Spleen (tissue), 7 donors: ENCODE results near the gene TRHDE.

Experiments used
- POLR2A ChIP-seq, 3 donors: fragments of 450-650 bp; IDR thresholded peaks; one replicate each; pipeline ENCODE4 v1.5.1; 2017; ENCODE audit warnings: antibody characterized with exemption in 3 of 3, mild to moderate bottlenecking in 1 of 3
- POLR2AphosphoS5 ChIP-seq, 3 donors: sonication (generic); formaldehyde crosslinking; IDR thresholded peaks; one replicate each; pipeline ENCODE4 v1.5.1; 2017; ENCODE audit warnings: antibody characterized with exemption in 3 of 3
- TF ChIP-seq, protein P1 (sequence below), 11 experiments: fragments of 200-600 bp in 7 of 11; fragments of 450-650 bp in 4 of 11; sonication (generic) in 4 of 11; IDR thresholded peaks in 8 of 11; conservative IDR thresholded peaks in 3 of 11; 1 replicate in 7 of 11; 2 replicates in 4 of 11; pipeline versions ENCODE4 v1.4.0 to v1.8.0; 2016 to 2021; ENCODE audit warnings: antibody characterized with exemption in 11 of 11, inconsistent platforms in 4 of 11, mild to moderate bottlenecking in 1 of 11
- donor health status: DM: no; HTN: no; CAD: no; lungs with moderate emphysema.
- donor health status: DM: no; HTN: no; CAD: no.
- donor health status: DM: no; HTN: no; CAD: no.

DNA sequence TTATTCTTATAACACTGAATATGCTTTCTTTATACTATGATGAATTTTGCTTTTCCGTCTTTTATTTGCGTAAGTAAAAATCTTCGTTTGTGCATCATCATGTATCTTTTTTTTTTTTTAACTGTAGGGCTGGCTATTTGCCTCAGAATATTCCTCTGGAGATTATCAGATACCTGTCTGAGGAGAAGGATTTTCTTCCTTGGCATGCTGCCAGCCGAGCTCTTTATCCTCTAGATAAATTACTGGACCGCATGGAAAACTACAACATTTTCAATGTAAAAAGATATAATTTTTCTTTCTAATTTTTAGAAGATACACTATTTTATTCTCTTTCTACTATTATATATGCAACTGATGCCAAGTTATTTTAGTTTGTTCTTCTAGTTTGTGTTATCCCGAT, 346.6 kb downstream of the TRHDE start:
- TF ChIP-seq, protein P1, sequence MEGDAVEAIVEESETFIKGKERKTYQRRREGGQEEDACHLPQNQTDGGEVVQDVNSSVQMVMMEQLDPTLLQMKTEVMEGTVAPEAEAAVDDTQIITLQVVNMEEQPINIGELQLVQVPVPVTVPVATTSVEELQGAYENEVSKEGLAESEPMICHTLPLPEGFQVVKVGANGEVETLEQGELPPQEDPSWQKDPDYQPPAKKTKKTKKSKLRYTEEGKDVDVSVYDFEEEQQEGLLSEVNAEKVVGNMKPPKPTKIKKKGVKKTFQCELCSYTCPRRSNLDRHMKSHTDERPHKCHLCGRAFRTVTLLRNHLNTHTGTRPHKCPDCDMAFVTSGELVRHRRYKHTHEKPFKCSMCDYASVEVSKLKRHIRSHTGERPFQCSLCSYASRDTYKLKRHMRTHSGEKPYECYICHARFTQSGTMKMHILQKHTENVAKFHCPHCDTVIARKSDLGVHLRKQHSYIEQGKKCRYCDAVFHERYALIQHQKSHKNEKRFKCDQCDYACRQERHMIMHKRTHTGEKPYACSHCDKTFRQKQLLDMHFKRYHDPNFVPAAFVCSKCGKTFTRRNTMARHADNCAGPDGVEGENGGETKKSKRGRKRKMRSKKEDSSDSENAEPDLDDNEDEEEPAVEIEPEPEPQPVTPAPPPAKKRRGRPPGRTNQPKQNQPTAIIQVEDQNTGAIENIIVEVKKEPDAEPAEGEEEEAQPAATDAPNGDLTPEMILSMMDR (IDR thresholded peaks at IDR 0.05 in 8 of 11, conservative IDR thresholded peaks at IDR 0.05 in 3 of 11): no peak
- TF ChIP-seq POLR2AphosphoS5 (IDR thresholded peaks at IDR 0.05): no peak
- TF ChIP-seq POLR2A (IDR thresholded peaks at IDR 0.05): no peak
